Prostate gland (tissue), 2 donors: ENCODE measurements around the gene CSAD.

Source experiments
- CTCF ChIP-seq, 4 experiments: fragments of 200-600 bp in 2 of 4; fragments of 450-650 bp in 2 of 4; sonication (generic) in 2 of 4; IDR thresholded peaks; 1 replicate in 3 of 4; 2 replicates in 1 of 4; pipeline ENCODE4 v1.5.1; 2016 to 2019; ENCODE audit warnings: antibody characterized with exemption in 4 of 4, mild to moderate bottlenecking in 2 of 4, moderate library complexity in 2 of 4
- POLR2AphosphoS5 ChIP-seq: sonication (generic); formaldehyde crosslinking; IDR thresholded peaks from one replicate; pipeline ENCODE4 v1.6.1; 2017; ENCODE audit warnings: antibody characterized with exemption

- no peak for TF ChIP-seq CTCF (IDR thresholded peaks at IDR 0.05)
- no peak for TF ChIP-seq POLR2AphosphoS5
Measured at GRCh38 chr12:53193985-53194716, 13.4 kb upstream of the CSAD start.
